HCT116 (cell line): ENCODE data around the gene CERK. TPM values are rescaled to one million over a fixed set of nuclear protein-coding genes. Genes with fewer than 3 reads are reported as not detected.

Experiments used
- CTCF ChIP-seq, 3 experiments: fragments of 200-600 bp in 1 of 3; sonication (generic) in 1 of 3; IDR thresholded peaks in 2 of 3; conservative IDR thresholded peaks in 1 of 3; 2 replicates each; pipeline ENCODE4 v1.5.1; 2012 to 2017; ENCODE audit warnings: low read depth in 2 of 3, low read length in 2 of 3, antibody characterized with exemption in 1 of 3, borderline replicate concordance in 1 of 3, control low read depth in 1 of 3, mild to moderate bottlenecking in 1 of 3, mixed read lengths in 1 of 3, mixed run types in 1 of 3, moderate library complexity in 1 of 3; ENCODE audit not compliant: insufficient read depth in 1 of 3
- FOSL1 ChIP-seq: IDR thresholded peaks from 2 replicates; pipeline ENCODE4 v1.6.1; 2012; ENCODE audit warnings: low read depth
- POLR2AphosphoS5 ChIP-seq: IDR thresholded peaks from 2 replicates; pipeline ENCODE4 v1.6.1; 2011; ENCODE audit warnings: mild to moderate bottlenecking, low read depth, low read length, moderate library complexity
- RAD21 ChIP-seq: IDR thresholded peaks from 2 replicates; pipeline ENCODE4 v1.6.1; 2012; ENCODE audit warnings: low read depth, mild to moderate bottlenecking
- SIN3A ChIP-seq: IDR thresholded peaks from 2 replicates; pipeline ENCODE4 v1.6.1; 2012; ENCODE audit warnings: low read depth
- SP1 ChIP-seq: IDR thresholded peaks from 2 replicates; pipeline ENCODE4 v1.6.1; 2012; ENCODE audit warnings: low read depth
- total RNA-seq: library from RNA; stranded (reverse); gene quantifications from one replicate; pipeline ENCODE4 v1.2.1, GENCODE V29; 2021; ENCODE audit not compliant: unreplicated experiment
- TF ChIP-seq, protein P1 (sequence below): IDR thresholded peaks from 2 replicates; pipeline ENCODE4 v1.6.1; 2012; ENCODE audit warnings: low read depth

The CERK gene
- total RNA-seq, 1 experiment from 2014 or later = 35.0 TPM

- TF ChIP-seq CTCF (IDR thresholded peaks at IDR 0.05 in 2 of 3, conservative IDR thresholded peaks at IDR 0.05 in 1 of 3; ENCODE audit: borderline replicate concordance in 1 of 3, insufficient read depth in 1 of 3, low read depth in 2 of 3, low read length in 2 of 3) (no peak), FOSL1 (no peak), SIN3A (no peak), POLR2AphosphoS5 (no peak), SP1 (no peak), RAD21 (no peak)
- TF ChIP-seq, protein P1, sequence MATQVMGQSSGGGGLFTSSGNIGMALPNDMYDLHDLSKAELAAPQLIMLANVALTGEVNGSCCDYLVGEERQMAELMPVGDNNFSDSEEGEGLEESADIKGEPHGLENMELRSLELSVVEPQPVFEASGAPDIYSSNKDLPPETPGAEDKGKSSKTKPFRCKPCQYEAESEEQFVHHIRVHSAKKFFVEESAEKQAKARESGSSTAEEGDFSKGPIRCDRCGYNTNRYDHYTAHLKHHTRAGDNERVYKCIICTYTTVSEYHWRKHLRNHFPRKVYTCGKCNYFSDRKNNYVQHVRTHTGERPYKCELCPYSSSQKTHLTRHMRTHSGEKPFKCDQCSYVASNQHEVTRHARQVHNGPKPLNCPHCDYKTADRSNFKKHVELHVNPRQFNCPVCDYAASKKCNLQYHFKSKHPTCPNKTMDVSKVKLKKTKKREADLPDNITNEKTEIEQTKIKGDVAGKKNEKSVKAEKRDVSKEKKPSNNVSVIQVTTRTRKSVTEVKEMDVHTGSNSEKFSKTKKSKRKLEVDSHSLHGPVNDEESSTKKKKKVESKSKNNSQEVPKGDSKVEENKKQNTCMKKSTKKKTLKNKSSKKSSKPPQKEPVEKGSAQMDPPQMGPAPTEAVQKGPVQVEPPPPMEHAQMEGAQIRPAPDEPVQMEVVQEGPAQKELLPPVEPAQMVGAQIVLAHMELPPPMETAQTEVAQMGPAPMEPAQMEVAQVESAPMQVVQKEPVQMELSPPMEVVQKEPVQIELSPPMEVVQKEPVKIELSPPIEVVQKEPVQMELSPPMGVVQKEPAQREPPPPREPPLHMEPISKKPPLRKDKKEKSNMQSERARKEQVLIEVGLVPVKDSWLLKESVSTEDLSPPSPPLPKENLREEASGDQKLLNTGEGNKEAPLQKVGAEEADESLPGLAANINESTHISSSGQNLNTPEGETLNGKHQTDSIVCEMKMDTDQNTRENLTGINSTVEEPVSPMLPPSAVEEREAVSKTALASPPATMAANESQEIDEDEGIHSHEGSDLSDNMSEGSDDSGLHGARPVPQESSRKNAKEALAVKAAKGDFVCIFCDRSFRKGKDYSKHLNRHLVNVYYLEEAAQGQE = no peak
- TF ChIP-seq, all 23 proteins: peak for 0
These were observed 78.8 kb downstream of the CERK start (continued) for GRCh38 chr22:46659059-46659790.
